GM19023 (cell line): ENCODE results near the gene RGS7.
A peak's percentile ranks its signal among the peaks of the same experiment; 100 is the strongest.

Experiments used
- ATAC-seq: cut with Tn5 transposase; IDR thresholded peaks from one replicate; pipeline ENCODE4 v1.9.1; 2021; ENCODE audit warnings: mild to moderate bottlenecking, moderate library complexity; ENCODE audit not compliant: unreplicated experiment

Gene RGS7

DNA sequence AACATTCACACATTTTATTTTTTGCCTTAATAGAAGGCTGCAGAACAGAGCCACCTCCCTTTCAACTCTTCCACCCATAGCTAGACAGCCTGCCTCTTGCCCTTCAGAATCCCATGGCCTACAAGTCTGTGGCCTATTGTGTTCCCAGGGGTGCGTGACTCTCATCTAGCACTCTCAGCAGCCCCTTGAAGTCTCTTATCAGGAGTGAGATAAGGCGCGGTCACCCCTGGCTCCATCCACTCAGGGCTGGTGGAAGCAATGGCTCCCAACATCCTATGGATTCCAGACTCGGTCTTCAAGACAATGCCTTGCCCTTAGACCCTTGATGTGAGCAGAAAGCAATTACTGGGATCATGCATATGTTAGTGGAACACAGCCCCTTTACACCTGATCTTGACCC is 480.9 kb downstream of the RGS7 start:
- no peak for ATAC-seq

DNA sequence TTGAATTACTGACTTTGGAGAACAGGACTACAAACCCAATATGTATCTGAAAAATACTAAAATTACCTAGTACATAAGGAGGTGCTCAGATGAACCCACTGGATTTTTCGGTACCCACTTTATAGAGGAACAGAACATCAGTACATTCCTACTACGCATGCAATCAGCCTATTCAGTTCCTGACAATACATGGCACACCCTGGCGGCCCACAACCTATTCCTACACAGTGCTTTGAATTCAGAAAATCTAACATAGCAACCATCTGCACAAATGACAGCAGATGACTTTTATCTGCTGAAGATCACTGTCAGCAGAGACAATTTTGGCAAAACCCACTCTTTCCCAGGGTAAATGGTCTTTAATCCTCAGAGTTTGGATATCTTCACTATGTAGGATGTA is 487.9 kb downstream of the RGS7 start:
- no peak for ATAC-seq

DNA sequence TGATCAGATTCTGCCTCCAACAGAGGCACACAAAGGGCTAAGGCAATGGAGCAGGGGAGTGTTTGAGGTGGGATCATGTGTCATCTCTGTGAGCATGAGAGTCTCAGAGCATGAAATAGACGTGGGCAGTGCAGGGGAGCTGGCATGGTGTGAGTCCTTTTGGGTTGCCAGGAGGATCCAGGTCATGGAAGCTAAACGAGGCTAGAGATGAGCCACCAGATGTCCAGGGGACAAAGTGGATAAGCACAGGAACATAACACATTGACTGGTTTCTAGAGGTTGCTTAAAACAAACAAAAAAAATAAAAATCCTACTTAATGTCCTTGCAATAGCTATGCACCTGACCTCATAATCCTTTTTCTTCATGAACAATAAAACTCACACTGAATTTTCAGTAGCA is 490.3 kb downstream of the RGS7 start:
- ATAC-seq: no peak

DNA sequence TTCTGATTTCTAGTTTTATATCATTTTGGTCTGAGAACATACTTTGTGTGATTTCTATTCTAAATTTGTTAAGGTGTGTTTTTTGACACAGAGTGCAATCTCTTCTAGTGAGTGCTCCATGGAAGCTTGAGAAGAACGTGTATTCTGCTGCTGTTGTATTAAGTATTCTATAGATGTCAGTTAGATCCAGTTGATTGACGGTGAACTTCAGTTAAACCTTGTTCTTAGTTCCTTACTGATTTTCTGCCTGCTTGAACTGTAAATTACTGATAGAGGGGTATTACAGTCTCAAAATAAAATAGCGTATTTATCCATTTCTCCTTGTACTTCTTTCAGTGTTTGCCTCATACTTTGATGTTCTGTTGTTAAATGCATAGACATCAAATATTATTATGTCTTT is 497.0 kb downstream of the RGS7 start:
- ATAC-seq: no peak

DNA sequence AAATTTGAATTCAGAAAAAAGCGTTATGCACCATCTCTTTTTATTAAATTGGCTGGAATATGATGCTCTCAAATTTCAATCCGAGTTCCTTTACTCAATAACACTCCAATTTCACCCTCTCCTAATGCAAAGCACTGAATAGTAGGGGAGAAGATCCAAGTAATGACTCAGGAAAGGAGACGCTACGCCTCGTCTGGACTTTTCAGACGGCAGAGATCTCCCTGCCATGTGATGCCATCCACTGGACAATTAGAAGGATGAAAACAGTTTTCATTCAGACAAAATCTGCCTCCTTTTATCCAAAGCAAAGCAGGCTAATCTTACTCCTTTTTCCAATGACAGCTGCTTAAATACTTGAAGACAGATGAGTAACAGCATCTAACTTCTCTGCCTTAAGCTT is 502.6 kb downstream of the RGS7 start:
- ATAC-seq: no peak

DNA sequence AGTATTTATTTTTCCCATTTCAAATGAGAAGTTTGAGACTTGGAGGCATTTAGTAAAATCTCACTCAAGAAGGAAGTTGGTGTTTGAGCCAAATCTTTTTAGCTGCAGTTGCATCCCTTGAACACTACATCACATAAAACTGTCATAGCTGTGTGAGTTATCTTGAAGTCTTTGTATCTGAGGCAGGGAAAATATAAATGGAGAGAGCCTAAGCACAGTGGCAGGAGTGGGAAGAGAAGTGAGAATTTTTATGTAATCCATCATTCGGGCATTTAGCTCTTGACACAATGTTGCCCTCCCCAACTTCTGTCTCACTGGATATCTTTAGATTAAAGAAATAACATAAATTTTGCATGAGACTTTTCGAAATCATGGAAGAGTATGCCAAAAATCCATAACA is 509.7 kb downstream of the RGS7 start:
- ATAC-seq: no peak

DNA sequence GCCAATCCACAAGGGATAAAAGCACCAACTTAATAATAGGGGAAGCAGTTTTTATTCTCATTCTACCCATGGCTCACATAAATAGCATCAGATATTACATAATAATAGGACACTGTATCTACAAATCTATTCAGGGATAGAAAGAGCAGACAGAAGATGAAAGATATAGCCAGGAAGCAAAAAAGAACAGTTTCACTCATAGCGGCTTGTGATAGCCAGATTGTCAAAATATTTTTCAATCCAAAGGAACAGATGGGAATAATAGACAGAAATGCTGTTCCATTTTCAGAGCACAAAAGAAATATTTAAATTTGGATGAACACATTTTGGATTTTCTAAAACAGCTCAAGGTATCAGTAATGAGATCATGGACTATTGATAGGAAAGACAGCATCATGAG is 512.5 kb downstream of the RGS7 start:
- no peak for ATAC-seq

DNA sequence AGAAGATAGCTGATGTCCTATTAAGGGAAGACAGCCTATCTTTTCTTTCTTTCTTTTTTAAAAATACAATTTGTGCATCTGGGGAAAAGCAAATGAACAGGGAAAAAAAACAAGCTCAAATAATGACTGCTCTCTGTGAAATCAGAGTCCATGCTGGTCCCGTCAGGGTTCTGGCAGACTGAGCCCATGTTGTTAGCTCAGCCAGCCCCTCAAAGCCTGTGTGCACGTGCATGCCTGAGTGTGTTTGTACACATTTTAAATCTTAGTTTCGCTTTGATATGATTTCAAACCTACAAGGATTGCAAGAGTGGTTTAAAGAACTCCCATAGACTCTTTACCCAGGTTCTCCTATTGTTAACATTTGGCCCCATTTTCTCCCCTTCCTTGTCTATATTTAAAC is 513.2 kb downstream of the RGS7 start:
- no peak for ATAC-seq

DNA sequence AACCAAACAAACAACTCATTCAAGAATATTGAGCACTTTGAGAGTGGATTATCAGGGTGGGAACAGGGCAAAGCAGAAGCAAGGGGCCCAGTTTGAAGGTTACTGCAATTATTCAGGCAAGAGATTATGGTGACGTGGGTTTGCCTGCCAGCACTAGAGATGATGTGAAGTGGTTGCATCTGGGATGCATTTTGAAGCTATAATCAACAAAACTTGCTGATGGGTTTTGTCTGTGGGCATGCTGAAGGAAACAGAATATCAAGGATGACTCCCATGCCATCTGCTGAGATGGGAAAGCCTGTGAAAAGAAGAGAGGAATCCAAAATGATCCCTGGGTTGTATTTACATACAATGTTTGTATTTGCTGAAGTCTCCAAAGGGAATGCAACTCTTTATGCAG is 520.7 kb downstream of the RGS7 start:
- no peak for ATAC-seq

DNA sequence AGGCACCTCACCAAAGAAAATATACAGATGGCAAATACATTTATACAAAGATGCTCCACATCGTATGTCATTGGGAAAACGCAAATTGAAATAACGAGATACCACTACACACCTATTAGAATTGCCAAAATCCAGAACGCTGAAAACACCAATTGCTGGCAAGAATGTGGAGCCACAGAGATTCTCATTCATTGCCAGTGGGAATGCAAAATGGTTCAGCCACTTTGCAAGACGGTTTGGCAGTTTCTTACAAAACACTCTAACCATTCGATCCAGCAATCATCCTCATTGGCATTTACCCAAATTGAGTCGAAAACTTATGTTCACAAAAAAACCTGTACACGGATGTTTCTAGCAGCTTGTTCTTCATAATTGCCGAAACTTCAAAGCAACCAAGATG is 521.7 kb downstream of the RGS7 start:
- no peak for ATAC-seq

DNA sequence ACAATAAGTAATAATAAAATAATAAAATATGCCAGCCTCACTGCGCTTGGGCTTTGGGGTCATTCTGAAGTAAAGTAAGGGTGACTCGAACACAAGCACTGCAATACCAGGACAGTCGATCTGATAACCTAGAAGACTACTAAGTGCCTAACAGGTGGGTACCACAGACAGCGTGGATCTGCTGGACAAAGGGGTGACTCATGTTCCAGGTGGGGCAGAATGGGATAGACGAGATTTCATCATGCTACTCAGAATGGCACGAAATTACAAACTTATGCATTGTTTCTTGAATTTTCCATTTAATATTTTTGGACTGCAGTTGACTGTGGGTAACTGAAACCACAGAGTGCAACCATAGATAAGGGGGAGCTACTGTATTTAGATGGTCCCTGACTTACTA is 523.9 kb downstream of the RGS7 start:
- no peak for ATAC-seq

DNA sequence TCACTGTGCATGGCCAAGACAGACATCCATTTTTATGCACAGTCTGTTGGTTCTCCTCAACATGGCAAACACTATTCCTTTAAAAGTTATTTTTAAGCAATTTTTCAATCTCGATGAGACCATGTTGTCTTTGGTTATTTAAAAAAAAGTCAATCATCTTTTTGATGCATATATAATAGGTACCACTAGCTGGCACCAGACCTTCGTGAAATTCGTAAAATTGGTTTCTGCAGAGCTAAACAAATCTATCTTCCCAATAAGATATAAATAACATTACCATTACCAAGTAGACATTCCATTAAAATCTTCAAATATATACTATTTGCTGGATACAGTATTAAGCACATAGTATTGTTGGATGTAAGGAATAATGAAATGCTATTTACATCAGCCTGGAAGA is 525.1 kb downstream of the RGS7 start:
- ATAC-seq: no peak

DNA sequence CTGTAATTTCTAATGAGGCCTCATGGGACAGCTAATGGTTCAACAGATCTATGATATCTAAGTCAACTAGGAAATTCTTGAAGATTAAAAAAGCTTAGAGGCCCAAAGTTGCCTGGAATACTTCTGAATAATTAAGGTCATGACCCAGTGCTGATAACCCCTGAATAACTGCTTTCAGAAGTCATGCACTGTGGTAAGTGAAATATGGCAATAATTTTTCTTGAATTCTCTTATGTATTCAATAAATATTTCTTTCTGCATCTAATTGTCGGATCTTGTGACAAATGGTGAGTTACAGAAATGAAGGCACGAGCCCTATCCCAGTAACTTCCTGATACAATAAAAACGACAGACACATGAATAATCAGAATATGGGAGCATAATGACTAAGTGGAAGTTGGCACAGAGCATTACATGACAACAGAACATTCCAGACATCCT is 525.8 kb downstream of the RGS7 start:
- no peak for ATAC-seq

DNA sequence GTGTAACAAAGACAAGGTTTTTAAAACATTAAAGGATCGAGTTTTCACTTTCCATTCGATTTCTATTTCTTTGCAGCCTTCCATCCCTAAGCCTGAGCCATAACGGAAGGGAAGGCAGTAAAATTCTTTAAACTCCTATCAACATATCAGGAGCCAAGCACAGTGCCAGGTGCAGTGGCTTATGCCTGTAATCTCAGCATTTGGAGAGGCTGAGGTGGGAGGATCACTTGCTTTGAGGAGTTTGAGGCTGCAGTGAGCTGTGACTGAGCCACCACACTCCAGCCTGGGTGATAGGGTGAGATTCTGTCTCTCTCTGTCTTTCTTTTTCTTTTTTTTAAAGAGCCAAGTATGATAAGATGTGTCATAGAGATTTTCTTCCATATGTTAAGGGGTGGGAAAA is 527.5 kb downstream of the RGS7 start:
- no peak for ATAC-seq

DNA sequence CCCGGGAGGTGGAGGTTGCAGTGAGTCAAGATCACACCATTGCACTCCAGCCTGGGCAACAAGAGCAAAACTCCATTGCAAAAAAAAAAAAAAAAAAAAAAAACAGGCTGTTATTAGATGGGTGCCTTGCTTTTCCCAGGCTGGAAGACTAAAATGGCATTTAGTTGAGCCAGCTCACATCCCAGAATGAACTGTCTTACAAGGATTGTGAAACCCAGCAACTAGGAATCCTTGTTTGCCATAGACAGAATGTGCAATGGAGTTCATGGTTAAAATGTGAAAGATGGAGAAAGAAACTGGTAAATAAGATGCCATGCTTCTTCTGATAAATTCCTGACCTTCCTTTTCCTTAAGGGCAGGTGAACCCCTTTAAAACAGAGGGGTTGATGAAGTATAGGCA is 529.2 kb downstream of the RGS7 start:
- ATAC-seq: no peak

DNA sequence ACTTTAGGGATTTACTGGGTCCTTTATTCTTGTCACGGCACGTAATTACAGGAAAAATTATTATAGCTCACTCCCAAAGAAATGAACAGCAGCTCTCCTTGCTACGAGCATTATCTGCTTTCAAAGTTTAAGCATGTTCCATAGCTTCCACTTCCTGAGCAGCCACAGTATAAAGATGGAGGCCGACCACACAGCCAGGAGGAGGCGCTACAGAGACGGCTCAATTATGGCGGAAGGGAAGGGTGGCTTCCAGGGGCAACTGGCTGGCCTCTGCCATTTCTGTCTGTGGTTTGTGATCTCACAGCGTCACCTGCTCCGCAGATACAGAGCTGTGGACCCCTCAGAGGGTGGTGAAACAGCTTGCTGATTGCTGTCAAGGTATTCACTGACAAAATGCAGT is 532.8 kb downstream of the RGS7 start:
- ATAC-seq: no peak

DNA sequence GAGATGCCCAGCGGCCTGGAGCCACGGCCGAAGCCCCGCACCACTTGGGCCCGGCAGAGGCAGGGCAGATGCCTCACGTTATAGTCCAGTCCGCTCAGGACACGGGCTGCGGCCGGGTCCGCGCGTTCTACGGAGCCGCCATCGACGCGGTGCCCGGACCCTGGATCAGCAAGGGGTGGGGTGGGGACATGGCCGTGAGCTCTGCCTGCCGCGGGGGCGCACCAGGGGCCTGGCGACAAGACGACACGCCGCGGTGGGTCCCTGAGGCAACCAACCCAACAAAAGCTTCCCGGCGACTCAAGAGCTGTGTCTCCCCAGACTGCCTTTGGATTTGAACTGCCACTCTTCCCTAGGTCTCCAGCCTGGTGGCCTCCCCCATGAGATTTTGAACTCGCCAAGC is 533.6 kb downstream of the RGS7 start:
- ATAC-seq: no peak

DNA sequence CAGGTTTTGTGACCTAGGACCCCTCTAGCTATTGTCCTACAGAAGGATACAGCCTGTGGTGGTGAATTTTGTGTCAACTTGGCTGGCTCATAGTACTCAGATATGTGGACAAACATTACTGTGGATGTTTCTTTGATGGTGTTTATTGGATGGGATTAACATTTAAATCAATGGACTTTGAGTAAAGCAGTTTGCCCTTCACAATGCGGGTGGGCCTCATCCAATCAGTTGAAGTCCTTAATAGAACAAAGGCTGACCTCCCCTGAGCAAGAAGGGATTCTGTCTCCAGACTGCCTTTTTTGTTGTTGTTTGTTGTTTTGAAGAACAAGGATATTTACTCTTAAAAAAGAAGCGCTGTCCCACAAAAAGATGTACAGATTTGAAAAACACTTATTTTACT is 535.1 kb downstream of the RGS7 start:
- ATAC-seq: no peak

DNA sequence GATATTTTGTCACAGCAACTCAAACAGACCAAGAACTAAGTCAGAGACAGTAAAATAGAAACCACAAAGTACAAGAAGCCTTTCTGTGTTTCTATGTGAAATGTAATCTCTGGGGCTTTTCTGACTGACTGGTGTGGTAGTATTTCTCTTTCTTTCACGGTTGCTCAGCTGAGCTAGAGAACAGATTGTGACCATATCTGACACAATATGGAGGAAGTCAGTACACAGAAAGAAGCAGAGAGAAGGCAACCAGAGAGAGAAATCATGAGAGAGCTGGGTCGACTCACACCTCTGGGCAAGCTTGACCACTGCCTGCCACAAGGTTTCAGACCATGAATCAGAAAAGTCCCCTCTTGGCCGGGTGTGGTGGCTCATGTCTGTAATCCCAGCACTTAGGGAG is 536.2 kb downstream of the RGS7 start:
- ATAC-seq: peak; percentile 69

DNA sequence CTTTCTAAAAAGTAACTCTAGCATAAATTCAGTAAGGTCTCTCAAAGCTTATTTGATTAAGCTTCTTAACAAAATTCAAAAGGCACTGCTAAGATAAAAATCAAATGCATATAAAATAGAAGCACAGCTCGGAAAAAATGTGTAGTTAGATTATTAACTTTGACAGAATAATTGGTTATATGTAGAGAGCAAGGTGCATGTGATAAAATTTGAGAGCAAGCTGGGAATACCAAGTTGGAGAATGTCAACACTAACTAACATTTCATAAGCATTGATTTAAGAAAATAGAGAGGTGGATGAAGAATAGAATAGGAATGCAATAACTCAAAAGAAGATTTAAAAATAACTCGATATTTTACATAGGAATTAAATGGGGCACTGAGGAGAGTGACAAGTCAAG is 540.5 kb downstream of the RGS7 start:
- ATAC-seq: no peak

DNA sequence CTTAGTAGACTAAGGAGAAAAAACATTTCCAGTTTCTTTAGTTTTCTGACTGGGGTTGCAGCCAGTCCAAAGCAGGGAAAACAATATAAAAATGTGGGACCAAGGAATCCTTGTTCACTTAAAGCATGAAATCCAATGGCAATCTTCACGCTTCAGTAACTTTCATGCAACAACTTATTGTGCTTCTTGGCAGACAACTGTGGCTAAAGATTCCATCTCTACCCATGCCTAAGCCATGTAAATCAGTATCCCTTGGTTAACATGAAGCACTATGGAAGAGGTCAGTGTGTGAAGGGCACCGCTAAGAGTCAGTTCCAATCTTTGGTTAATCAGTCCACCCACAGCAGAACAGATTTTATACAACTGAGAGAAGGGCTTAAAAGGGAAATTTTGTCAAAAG is 543.3 kb downstream of the RGS7 start:
- ATAC-seq: no peak

DNA sequence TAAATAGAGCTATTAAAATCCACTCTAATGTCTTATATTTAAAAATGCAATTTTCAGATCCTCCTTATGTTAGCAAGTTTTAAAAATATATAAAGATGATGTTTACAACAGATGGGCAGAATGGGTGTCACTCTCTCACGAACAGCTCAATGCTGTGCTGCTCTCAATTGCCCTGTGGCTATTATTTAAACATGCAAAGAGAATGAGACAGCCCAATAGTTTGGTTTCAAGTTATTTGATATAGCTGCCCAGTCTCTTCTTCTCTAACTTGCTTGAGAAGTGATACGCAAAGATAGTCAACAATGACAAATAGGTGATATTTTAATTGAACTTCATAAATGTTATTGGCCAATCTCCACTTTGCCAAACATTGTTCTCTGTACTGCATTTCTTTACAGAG is 545.7 kb downstream of the RGS7 start:
- no peak for ATAC-seq

DNA sequence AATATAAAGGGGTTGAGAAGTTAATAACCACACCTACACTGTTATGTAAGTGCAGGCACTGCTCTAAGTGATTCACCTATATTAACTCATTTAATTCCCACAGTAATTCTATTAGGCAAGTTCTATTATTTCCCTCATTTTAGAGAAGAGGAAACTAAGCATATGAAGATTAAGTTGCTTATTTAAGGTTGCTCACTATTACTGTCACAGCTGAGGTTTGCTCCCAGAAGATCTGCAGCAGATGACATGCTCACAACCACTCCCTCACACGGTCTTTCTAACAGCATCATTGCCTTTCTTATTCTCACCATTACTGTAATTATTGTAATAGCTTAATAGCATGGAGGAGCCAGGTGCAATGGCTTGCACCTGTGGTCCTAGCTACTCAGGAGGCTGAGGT is 548.6 kb downstream of the RGS7 start:
- no peak for ATAC-seq

DNA sequence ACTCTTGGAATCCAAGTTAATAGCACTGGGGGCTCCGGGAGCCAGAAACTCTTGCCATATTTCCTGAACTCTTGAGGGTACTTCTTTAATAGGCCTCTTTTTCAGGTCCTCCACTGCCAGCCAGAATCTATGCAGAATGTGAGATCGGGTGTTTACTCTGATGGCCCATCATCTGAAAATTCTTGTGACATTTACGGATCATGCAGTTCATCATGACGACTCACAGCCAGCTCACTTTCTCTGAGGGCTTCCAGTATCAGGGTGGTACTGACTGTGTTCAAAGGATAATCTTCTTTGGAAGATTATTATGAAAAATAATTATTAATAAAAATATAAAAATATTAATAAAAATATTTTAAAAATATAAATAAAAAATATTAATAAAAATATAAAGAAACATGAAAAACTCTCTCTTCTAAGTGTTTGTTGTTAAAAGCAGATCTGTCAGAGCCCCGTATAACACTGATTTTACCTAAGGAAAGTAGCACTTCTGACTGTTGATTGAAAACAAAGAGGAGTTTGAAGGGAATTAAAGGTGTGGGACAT is 550.7 kb downstream of the RGS7 start:
- no peak for ATAC-seq
